ENCODE data around the gene SLC35F4.

SLC35F4 gene

DNA sequence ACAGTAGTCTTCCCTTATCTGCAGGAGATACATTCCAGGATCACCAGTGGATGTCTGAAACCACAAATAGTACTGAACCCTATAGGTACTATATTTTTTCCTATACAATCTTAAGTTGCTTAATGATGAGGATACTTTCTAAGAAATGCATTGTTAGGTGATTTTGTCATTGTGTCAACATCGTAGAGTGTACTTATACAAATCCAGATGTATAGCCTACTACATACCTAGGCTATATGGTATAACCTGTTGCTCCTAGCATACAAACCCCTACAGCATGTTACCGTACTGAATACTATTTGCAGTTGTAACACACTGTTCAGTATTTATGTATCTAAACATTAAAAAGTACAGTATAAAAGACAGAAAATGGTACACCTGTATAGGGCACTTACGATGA, 165.9 kb downstream of the SLC35F4 start:
- no peak overlapping the region for H3K4me3 ChIP-seq (ENCODE audit: low read depth, low read length)
- TF ChIP-seq MYC (IDR thresholded peaks at IDR 0.05; ENCODE audit: low read depth, low read length) (no peak), POLR2A (IDR thresholded peaks at IDR 0.05; ENCODE audit: extremely low read depth, insufficient read length) (no peak)
- TF ChIP-seq, protein P1, sequence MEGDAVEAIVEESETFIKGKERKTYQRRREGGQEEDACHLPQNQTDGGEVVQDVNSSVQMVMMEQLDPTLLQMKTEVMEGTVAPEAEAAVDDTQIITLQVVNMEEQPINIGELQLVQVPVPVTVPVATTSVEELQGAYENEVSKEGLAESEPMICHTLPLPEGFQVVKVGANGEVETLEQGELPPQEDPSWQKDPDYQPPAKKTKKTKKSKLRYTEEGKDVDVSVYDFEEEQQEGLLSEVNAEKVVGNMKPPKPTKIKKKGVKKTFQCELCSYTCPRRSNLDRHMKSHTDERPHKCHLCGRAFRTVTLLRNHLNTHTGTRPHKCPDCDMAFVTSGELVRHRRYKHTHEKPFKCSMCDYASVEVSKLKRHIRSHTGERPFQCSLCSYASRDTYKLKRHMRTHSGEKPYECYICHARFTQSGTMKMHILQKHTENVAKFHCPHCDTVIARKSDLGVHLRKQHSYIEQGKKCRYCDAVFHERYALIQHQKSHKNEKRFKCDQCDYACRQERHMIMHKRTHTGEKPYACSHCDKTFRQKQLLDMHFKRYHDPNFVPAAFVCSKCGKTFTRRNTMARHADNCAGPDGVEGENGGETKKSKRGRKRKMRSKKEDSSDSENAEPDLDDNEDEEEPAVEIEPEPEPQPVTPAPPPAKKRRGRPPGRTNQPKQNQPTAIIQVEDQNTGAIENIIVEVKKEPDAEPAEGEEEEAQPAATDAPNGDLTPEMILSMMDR (IDR thresholded peaks at IDR 0.05; ENCODE audit: low read depth, low read length), result no peak
- TF ChIP-seq, protein P2, sequence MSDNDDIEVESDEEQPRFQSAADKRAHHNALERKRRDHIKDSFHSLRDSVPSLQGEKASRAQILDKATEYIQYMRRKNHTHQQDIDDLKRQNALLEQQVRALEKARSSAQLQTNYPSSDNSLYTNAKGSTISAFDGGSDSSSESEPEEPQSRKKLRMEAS (IDR thresholded peaks at IDR 0.05; ENCODE audit: low read depth, low read length), result no peak
- no peak for DNase-seq (ENCODE audit: low read depth)

DNA sequence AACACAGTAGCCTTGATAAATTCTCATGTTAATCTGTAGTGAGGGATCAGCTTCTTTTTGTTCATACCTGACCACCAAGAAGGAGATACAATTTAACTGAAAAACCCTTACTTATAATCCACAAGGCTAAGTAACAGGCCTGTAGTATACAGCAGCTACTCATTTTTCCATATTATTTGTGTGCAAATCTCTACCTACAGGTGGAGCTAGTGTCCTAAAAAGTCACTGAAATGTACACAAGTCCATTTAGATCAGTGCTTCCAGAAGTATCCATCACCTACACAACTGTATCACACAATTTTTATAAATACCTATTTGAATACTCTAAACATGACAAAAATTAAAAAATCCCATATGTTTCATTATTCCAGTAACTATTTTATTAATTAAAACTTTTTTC, 173.2 kb downstream of the SLC35F4 start:
- H3K4me3 ChIP-seq (ENCODE audit: low read depth, low read length), result no peak overlapping the region
- DNase-seq (ENCODE audit: low read depth), result peak; percentile 47
- TF ChIP-seq, protein P2 (IDR thresholded peaks at IDR 0.05; ENCODE audit: low read depth, low read length), result no peak
- TF ChIP-seq, protein P1 (IDR thresholded peaks at IDR 0.05; ENCODE audit: low read depth, low read length), result peak; percentile 45

DNA sequence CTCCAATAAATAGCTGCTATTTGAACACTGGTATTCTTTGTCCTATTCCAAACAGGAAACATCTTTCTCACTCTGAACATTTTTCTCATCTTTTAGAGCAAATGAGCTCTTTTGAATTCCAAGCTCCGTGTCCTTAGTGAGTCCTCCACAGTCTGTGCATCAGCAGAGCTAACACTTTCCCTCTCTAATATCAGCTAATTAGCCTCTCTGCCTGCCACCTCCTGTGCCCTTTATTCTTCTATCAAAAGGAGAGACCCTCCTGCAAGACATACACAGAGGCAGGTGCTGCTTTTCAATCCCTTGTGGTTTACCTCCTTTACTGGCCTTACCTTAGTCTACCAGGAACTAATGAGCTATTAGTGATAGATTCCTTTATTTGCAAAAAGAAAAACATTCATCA, 178.5 kb downstream of the SLC35F4 start:
- no peak for DNase-seq (ENCODE audit: low read depth)
- TF ChIP-seq, protein P2 (IDR thresholded peaks at IDR 0.05; ENCODE audit: low read depth, low read length), result no peak
- TF ChIP-seq MYC (IDR thresholded peaks at IDR 0.05; ENCODE audit: low read depth, low read length), result no peak
- TF ChIP-seq, protein P1 (IDR thresholded peaks at IDR 0.05; ENCODE audit: low read depth, low read length), result no peak
- TF ChIP-seq POLR2A (IDR thresholded peaks at IDR 0.05; ENCODE audit: extremely low read depth, insufficient read length), result no peak
- no peak overlapping the region for H3K4me3 ChIP-seq (ENCODE audit: low read depth, low read length)

DNA sequence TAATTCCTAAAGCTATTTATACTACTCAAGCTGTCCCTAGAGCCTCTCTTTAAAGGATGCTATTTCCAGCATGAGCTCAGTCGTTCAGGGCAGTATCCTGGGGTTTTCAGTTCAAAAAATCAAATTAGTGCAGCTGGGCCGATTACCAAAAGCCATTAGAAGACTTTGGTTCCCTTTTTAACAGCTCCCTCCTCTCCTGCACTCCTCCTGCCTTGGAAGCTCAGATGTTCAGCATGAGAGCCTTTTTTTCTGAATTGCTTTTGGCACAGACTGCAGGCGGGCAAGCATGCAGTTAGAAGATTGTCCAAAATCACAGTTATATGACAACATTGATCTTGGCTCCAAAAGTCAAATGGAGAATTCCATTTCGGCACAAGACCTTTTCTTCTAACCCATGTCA, 179.6 kb downstream of the SLC35F4 start:
- TF ChIP-seq, protein P1 (IDR thresholded peaks at IDR 0.05; ENCODE audit: low read depth, low read length), result no peak
- no peak for TF ChIP-seq MYC (IDR thresholded peaks at IDR 0.05; ENCODE audit: low read depth, low read length)
- TF ChIP-seq POLR2A (IDR thresholded peaks at IDR 0.05; ENCODE audit: extremely low read depth, insufficient read length), result no peak
- TF ChIP-seq, protein P2 (IDR thresholded peaks at IDR 0.05; ENCODE audit: low read depth, low read length), result no peak
- no peak for DNase-seq (ENCODE audit: low read depth)
- H3K4me3 ChIP-seq (ENCODE audit: low read depth, low read length), result no peak overlapping the region

DNA sequence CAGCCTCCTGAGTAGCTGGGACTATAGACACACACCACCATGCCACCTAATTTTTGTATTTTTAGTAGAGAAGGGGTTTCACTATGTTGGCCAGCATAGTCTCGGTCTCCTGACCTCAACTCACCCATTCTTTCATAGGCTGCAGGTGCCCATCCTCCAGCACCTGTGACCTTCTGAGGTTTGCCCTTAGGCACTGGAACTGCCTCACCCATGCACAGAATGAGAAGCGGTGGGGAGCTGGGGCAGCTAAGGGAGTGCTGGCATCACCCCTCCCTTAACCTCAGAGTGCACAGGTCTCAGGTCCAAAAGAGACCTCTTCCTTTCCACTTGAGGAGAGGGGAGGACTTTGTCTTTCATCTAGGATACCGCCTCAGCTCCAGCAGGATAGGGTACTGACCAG, 194.9 kb downstream of the SLC35F4 start:
- H3K4me3 ChIP-seq (ENCODE audit: low read depth, low read length), result no peak overlapping the region
- TF ChIP-seq MYC (IDR thresholded peaks at IDR 0.05; ENCODE audit: low read depth, low read length), result no peak
- TF ChIP-seq, protein P2 (IDR thresholded peaks at IDR 0.05; ENCODE audit: low read depth, low read length), result no peak
- TF ChIP-seq POLR2A (IDR thresholded peaks at IDR 0.05; ENCODE audit: extremely low read depth, insufficient read length), result no peak
- TF ChIP-seq, protein P1 (IDR thresholded peaks at IDR 0.05; ENCODE audit: low read depth, low read length), result no peak
- DNase-seq (ENCODE audit: low read depth), result no peak

DNA sequence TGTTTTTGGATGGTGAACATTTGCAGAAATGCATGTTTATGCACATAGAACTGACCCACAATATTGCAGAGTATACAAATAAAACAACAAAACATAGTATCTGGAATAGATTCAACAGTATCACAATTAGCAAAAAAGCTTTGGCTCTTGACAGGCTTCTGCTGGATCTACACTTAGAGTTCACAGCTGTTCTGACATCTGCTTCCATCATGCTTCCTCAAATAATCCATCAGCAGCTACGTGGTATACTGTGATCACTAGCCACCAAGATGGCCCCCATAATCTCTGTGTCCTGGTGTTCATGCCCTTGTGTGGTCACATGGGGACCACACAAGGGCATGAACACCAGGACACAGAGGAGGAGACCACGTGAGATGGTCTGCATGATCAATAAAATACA, 205.7 kb downstream of the SLC35F4 start:
- DNase-seq (ENCODE audit: low read depth), result no peak
- TF ChIP-seq, protein P1 (IDR thresholded peaks at IDR 0.05; ENCODE audit: low read depth, low read length), result no peak
- TF ChIP-seq MYC (IDR thresholded peaks at IDR 0.05; ENCODE audit: low read depth, low read length) (no peak), POLR2A (IDR thresholded peaks at IDR 0.05; ENCODE audit: extremely low read depth, insufficient read length) (no peak)
- TF ChIP-seq, protein P2 (IDR thresholded peaks at IDR 0.05; ENCODE audit: low read depth, low read length), result no peak
- no peak overlapping the region for H3K4me3 ChIP-seq (ENCODE audit: low read depth, low read length)

Measured in NB4 (cell line).